Neural cell (in vitro differentiated cells): ENCODE data around the gene ALG13. TPM values are rescaled to one million over a fixed set of nuclear protein-coding genes. Genes with fewer than 3 reads are reported as not detected.

Source experiments
- H2AFZ ChIP-seq: fragments of 200-600, 300-800 bp; sonication (generic), shearing (Covaris generic); 2 replicates; pipeline ENCODE4 v1.6.0; 2014; ENCODE audit warnings: low read depth, mild to moderate bottlenecking, antibody characterized with exemption, low read length, moderate library complexity
- H3F3A ChIP-seq: fragments of 200-600 bp; shearing (Covaris generic); 2 replicates; pipeline ENCODE4 v1.6.1; 2016; ENCODE audit warnings: mild to moderate bottlenecking, moderate library complexity, mixed read lengths, antibody characterized with exemption, low read length; ENCODE audit not compliant: insufficient read depth, poor library complexity, severe bottlenecking
- H3K27ac ChIP-seq: fragments of 200-600, 300-800 bp; sonication (generic), shearing (Covaris generic); 2 replicates; pipeline ENCODE4 v1.5.1; 2014; ENCODE audit warnings: mild to moderate bottlenecking, low read length, moderate library complexity
- H3K27me3 ChIP-seq: fragments of 300-800, 200-600 bp; sonication (generic), shearing (Covaris generic); 2 replicates; pipeline ENCODE4 v1.6.0; 2014; ENCODE audit warnings: mild to moderate bottlenecking, low read depth, low read length, moderate library complexity; ENCODE audit not compliant: insufficient read depth
- H3K36me3 ChIP-seq: fragments of 300-800, 200-600 bp; sonication (generic), shearing (Covaris generic); 2 replicates; pipeline ENCODE4 v1.5.1; 2014; ENCODE audit warnings: mild to moderate bottlenecking, antibody characterized with exemption, low read length, moderate library complexity; ENCODE audit not compliant: insufficient read depth
- H3K4me2 ChIP-seq: fragments of 300-800, 200-600 bp; sonication (generic), shearing (Covaris generic); 2 replicates; pipeline ENCODE4 v1.6.0; 2014; ENCODE audit warnings: mild to moderate bottlenecking, low read length
- H3K4me3 ChIP-seq: fragments of 300-800, 200-600 bp; sonication (generic), shearing (Covaris generic); 2 replicates; pipeline ENCODE4 v1.5.1; 2014; ENCODE audit warnings: mild to moderate bottlenecking, low read length, moderate library complexity
- H3K79me2 ChIP-seq: fragments of 200-600 bp; shearing (Covaris generic); replicated peaks from 2 replicates; pipeline ENCODE4 v1.6.0; 2014; ENCODE audit warnings: mild to moderate bottlenecking, low read length, moderate library complexity; ENCODE audit not compliant: insufficient read depth
- H3K9ac ChIP-seq: fragments of 300-800, 200-600 bp; sonication (generic), shearing (Covaris generic); 2 replicates; pipeline ENCODE4 v1.6.1; 2016; ENCODE audit warnings: mild to moderate bottlenecking, low read length, mixed read lengths
- H3K9me2 ChIP-seq: fragments of 200-600 bp; shearing (Covaris generic); 2 replicates; pipeline ENCODE4 v1.6.1; 2016; ENCODE audit warnings: mild to moderate bottlenecking, low read length, mixed read lengths; ENCODE audit not compliant: insufficient read depth
- H3K9me3 ChIP-seq: fragments of 200-600, 300-800 bp; sonication (generic), shearing (Covaris generic); 2 replicates; pipeline ENCODE4 v1.6.1; 2016; ENCODE audit warnings: mild to moderate bottlenecking, mixed run types, low read length, moderate library complexity, mixed read lengths
- H4K20me1 ChIP-seq: fragments of 200-600 bp; shearing (Covaris generic); 2 replicates; pipeline ENCODE4 v1.6.1; 2016; ENCODE audit warnings: mild to moderate bottlenecking, mixed run types; ENCODE audit not compliant: insufficient read depth
- CTCF ChIP-seq: fragments of 450-650 bp; IDR thresholded peaks from 2 replicates; pipeline ENCODE4 v1.5.1; 2014; ENCODE audit warnings: antibody characterized with exemption, mild to moderate bottlenecking, moderate library complexity; ENCODE audit not compliant: poor library complexity, severe bottlenecking
- EP300 ChIP-seq: fragments of 450-650 bp; conservative IDR thresholded peaks from 2 replicates; pipeline ENCODE4 v1.6.1; 2014; ENCODE audit warnings: antibody characterized with exemption, mild to moderate bottlenecking, moderate library complexity; ENCODE audit not compliant: poor library complexity, severe bottlenecking
- EZH2 ChIP-seq: fragments of 200-600, 300-800 bp; shearing (Covaris generic), sonication (generic); IDR thresholded peaks from 2 replicates; pipeline ENCODE4 v1.6.1; 2014; ENCODE audit warnings: antibody characterized with exemption, low read length, borderline replicate concordance, mild to moderate bottlenecking; ENCODE audit not compliant: insufficient read depth, poor library complexity, severe bottlenecking
- MXI1 ChIP-seq: fragments of 450-650 bp; conservative IDR thresholded peaks from 2 replicates; pipeline ENCODE4 v1.6.1; 2014; ENCODE audit warnings: antibody characterized with exemption, mild to moderate bottlenecking; ENCODE audit not compliant: poor library complexity, severe bottlenecking
- POLR2AphosphoS5 ChIP-seq: IDR thresholded peaks from 2 replicates; pipeline ENCODE4 v1.6.1; 2012
- RAD21 ChIP-seq: fragments of 450-650 bp; conservative IDR thresholded peaks from 2 replicates; pipeline ENCODE4 v1.6.1; 2014; ENCODE audit warnings: antibody characterized with exemption, mild to moderate bottlenecking, moderate library complexity
- REST ChIP-seq: IDR thresholded peaks from 2 replicates; pipeline ENCODE4 v1.6.1; 2012; ENCODE audit warnings: borderline replicate concordance
- SMC3 ChIP-seq: fragments of 450-650 bp; conservative IDR thresholded peaks from 2 replicates; pipeline ENCODE4 v1.6.1; 2014; ENCODE audit warnings: antibody characterized with exemption, mild to moderate bottlenecking, moderate library complexity; ENCODE audit not compliant: poor library complexity
- TAF1 ChIP-seq: IDR thresholded peaks from 2 replicates; pipeline ENCODE4 v1.6.1; 2012; ENCODE audit warnings: low read depth
- polyA plus RNA-seq: library from polyadenylated mRNA; depleted of rRNA; stranded (reverse); fragments of >200 nt; gene quantifications from 2 replicates; pipeline ENCODE4 v1.2.3, GENCODE V29; 2014

The ALG13 gene
- polyA plus RNA-seq, 1 donor from 2014 or later, result 57.9 TPM

GRCh38 chrX:111778591-111778990, 97.6 kb downstream of the ALG13 start:
- no peaks in the 10 kb centered on the region for H3K9me3 ChIP-seq
- no peaks in the 10 kb centered on the region for H4K20me1 ChIP-seq
- no peak overlapping the region for H3K4me2 ChIP-seq
- H3K9ac ChIP-seq, result no peak overlapping the region
- no peaks in the 10 kb centered on the region for H3K36me3 ChIP-seq
- H3K27ac ChIP-seq, result no peak overlapping the region
- no peaks in the 10 kb centered on the region for H3K9me2 ChIP-seq
- no peak overlapping the region for H3K4me3 ChIP-seq
- TF ChIP-seq POLR2AphosphoS5 (no peak), REST (no peak), EZH2 (no peak), SMC3 (no peak), RAD21 (no peak), MXI1 (no peak), EP300 (no peak), TAF1 (no peak), CTCF (no peak)
- H3K27me3 ChIP-seq, result no peaks in the 10 kb centered on the region
- no peak overlapping the region for H2AFZ ChIP-seq
- no peaks in the 10 kb centered on the region for H3K79me2 ChIP-seq
- no peaks in the 10 kb centered on the region for H3F3A ChIP-seq

- Histone ChIP-seq H2AFZ (no peak overlapping the region), H3K27me3 (no peaks in the 10 kb centered on the region), H3K36me3 (no peaks in the 10 kb centered on the region), H3F3A (no peaks in the 10 kb centered on the region), H3K27ac (no peak overlapping the region), H3K79me2 (no peaks in the 10 kb centered on the region), H3K4me3 (no peak overlapping the region), H3K9ac (no peak overlapping the region), H3K9me3 (no peaks in the 10 kb centered on the region), H3K4me2 (no peak overlapping the region), H3K9me2 (no peaks in the 10 kb centered on the region), H4K20me1 (no peaks in the 10 kb centered on the region)
- no peak for TF ChIP-seq EZH2
- no peak for TF ChIP-seq REST
- TF ChIP-seq RAD21, result no peak
- TF ChIP-seq SMC3, result no peak
- TF ChIP-seq POLR2AphosphoS5, result no peak
- TF ChIP-seq TAF1, result no peak
- TF ChIP-seq CTCF, result no peak
- TF ChIP-seq EP300, result no peak
These were observed 98.6 kb downstream of the ALG13 start for GRCh38 chrX:111779582-111779981.
